Heart right ventricle (tissue), 16 donors: ENCODE results near the gene CNKSR2. TPM values are rescaled to one million over a fixed set of nuclear protein-coding genes. Genes with fewer than 3 reads are reported as not detected.

ENCODE experiments used
- ATAC-seq, 8 donors: fragments of 200-7000 bp; cut with Tn5 transposase; one replicate each; pipeline ENCODE4 v1.9.1; 2020; ENCODE audit warnings: mild to moderate bottlenecking in 8 of 8, moderate library complexity in 8 of 8, moderate number of reproducible peaks in 1 of 8
- DNase-seq, 2 donors: peaks; one replicate each; pipeline ENCODE4 v3.0.0-alpha.2; 2020
- H3K27ac ChIP-seq, 10 donors: fragments of 200-600 bp; sonication (generic) in 2 of 10; one replicate each; pipeline versions ENCODE4 v1.5.0 to v1.8.0; 2020 to 2022; ENCODE audit warnings: mild to moderate bottlenecking in 3 of 10
- H3K27me3 ChIP-seq, 7 donors: fragments of 200-600 bp; one replicate each; pipeline ENCODE4 v1.8.0; 2021 to 2022; ENCODE audit warnings: mild to moderate bottlenecking in 2 of 7
- H3K36me3 ChIP-seq, 9 donors: fragments of 200-600 bp; sonication (generic) in 1 of 9; one replicate each; pipeline versions ENCODE4 v1.5.0 to v1.8.0; 2020 to 2022; ENCODE audit warnings: mild to moderate bottlenecking in 2 of 9
- H3K4me1 ChIP-seq, 9 donors: fragments of 200-600 bp; sonication (generic) in 1 of 9; one replicate each; pipeline versions ENCODE4 v1.5.0 to v1.8.0; 2020 to 2022; ENCODE audit warnings: mild to moderate bottlenecking in 4 of 9
- H3K4me3 ChIP-seq, 10 donors: fragments of 200-600 bp; sonication (generic) in 2 of 10; one replicate each; pipeline versions ENCODE4 v1.5.0 to v1.8.0; 2020 to 2022; ENCODE audit warnings: mild to moderate bottlenecking in 7 of 10, moderate library complexity in 2 of 10
- H3K9me3 ChIP-seq, 11 donors: fragments of 200-600 bp in 10 of 11; sonication (generic) in 2 of 11; one replicate each; pipeline versions ENCODE4 v1.5.0 to v1.8.0; 2013 to 2022; ENCODE audit warnings: mild to moderate bottlenecking in 2 of 11, control low read depth in 1 of 11, moderate library complexity in 1 of 11
- WGBS, 2 donors: extraction: QIAGEN DNeasy Blood & Tissue Kit; methylation state at CpG; one replicate each; pipeline ENCODE4 v1.1.7; 2013; ENCODE audit warnings: inconsistent platforms in 1 of 2; 5-methylcytosine and 5-hydroxymethylcytosine counted together
- intact Hi-C, 10 donors: fragments of 100-400 bp; cut with DNase I; formaldehyde crosslinking; loops; one replicate each; pipeline versions ENCODE4 v1.11.1 to v1.14.2; 2022
- polyA plus RNA-seq, 2 donors: library from polyadenylated mRNA; stranded (reverse); fragments of 200-250 nt; gene quantifications; one replicate each; pipeline ENCODE4 v1.2.3, GENCODE V29; 2013
- total RNA-seq, 10 donors: library from RNA; stranded (reverse); fragmentation: NEBNext Ultra II Directional in 3 of 10; extraction: Animal tissue kit (Norgen Biotek cat#: 25700) in 3 of 10; gene quantifications; one replicate each; pipeline versions ENCODE4 v1.2.1 to v1.2.4, GENCODE V29; 2021 to 2023
- TF ChIP-seq, protein P1 (sequence below), 9 donors: fragments of 200-600 bp; sonication (generic) in 2 of 9; IDR thresholded peaks; one replicate each; pipeline versions ENCODE4 v1.5.0 to v1.8.0; 2021 to 2022; ENCODE audit warnings: antibody characterized with exemption in 9 of 9, mild to moderate bottlenecking in 5 of 9, moderate library complexity in 1 of 9
- donor health status: Arrhythmogenic right ventricular cardiomyopathy.
- donor health status: ischemic (EF 13 %, LVEDD 7.1; RV severe dilation, severe dysfunction).
- donor health status: healthy with polysubstance abuse.
- donor health status: DM: no; HTN: yes; CAD: no.
- donor health status: DM: no; HTN: no; CAD: no.
- donor health status: ischemic (EF 25% LVEDD 6.9; RV normal size, moderate dysfunction).
- donor health status: ischemic (EF 25% LVEDD 5.7; RV mildly dilated, moderate dysfunction).
- donor health status: healthy.
- donor health status: DM: yes; HTN: yes; CAD: no.
- donor health status: Ischemic cardiomyopathy.
- donor health status: ischemic (EF 35%, LVEDD 5.7; RV mildly dilated, moderate dysfunction).
- donor health status: nonischemic (EF 11% LVEDD 7.7; RV severe dilation, severe dysfunction).
- donor health status: DM: yes; HTN: yes; CAD: no.
- donor health status: PGD.
- donor health status: ischemic (EF 29% LVEDD 5.4; RV normal size, mild dysfunction).
- donor health status: nonischemic (EF 23%, LVEDD 6.1; RV moderate dilation, normal function).

Gene CNKSR2
- total and polyA plus RNA-seq, 12 donors = 0.03 to 1.6 (median 0.44) TPM

DNA sequence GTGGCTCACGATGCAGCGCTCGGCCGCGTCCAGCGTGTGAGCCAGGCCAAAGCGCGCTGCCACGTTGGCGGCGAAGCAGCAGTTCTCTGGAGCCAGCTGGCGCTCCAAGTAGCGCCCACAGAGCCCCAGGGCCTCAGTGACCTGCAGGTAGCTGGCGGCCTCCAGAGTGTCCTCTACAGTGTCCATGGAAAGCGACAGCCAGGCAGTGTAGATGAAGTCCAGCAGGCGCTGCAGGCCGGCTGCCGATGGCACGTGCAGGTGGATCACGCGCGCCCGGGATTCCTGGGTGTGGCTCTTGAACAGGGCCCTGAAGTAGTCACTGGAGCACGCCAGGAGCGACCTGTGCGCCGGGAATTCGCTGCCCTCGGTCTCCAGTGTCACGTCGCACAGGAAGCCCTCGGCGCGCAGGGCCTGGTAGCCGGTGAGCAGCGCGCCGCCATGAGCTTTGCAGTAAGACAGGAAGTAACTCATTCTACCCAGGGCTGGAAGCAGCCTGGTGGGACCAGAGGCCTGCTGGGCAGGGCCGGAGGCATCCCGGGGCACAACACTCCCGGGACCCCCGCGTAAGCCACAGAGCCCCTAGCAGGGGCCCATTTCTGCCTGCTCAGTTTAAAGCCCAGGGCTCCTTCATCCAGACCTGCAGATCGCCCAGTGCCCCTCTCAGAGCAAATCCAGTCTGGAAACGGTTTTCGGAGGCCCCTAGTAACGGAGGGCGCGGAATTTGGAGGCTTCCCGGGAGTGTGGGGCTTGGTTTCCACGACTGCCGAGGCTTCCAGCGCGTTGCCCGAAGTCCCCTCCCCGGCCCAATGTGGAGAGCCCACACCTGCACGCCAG, 283.3 kb downstream of the CNKSR2 start:
- Histone ChIP-seq H3K27ac (peak overlapping the region in 7 of 10 donors; percentile 58 to 83 (median 80)), H3K27me3 (peaks cover 0 to 63% (median 7%) of the 10 kb centered on the region in 7 donors), H3K4me1 (peaks cover 0 to 3% (median 0%) of the 10 kb centered on the region in 9 donors), H3K36me3 (no peaks in the 10 kb centered on the region), H3K9me3 (peaks cover 0 to 6% (median 0%) of the 10 kb centered on the region in 11 donors), H3K4me3 (peak overlapping the region in 9 of 10 donors; percentile 24 to 54 (median 49))
- WGBS, 2 donors = 47 to 57% methylated on average over 51 to 57 of the region's 57 CpGs
- intact Hi-C loops = no loop called here
- TF ChIP-seq, protein P1, sequence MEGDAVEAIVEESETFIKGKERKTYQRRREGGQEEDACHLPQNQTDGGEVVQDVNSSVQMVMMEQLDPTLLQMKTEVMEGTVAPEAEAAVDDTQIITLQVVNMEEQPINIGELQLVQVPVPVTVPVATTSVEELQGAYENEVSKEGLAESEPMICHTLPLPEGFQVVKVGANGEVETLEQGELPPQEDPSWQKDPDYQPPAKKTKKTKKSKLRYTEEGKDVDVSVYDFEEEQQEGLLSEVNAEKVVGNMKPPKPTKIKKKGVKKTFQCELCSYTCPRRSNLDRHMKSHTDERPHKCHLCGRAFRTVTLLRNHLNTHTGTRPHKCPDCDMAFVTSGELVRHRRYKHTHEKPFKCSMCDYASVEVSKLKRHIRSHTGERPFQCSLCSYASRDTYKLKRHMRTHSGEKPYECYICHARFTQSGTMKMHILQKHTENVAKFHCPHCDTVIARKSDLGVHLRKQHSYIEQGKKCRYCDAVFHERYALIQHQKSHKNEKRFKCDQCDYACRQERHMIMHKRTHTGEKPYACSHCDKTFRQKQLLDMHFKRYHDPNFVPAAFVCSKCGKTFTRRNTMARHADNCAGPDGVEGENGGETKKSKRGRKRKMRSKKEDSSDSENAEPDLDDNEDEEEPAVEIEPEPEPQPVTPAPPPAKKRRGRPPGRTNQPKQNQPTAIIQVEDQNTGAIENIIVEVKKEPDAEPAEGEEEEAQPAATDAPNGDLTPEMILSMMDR (IDR thresholded peaks at IDR 0.05) = no peak
- ATAC-seq (peak in 2 of 8 donors; percentile 8 to 28), DNase-seq (no peak)

DNA sequence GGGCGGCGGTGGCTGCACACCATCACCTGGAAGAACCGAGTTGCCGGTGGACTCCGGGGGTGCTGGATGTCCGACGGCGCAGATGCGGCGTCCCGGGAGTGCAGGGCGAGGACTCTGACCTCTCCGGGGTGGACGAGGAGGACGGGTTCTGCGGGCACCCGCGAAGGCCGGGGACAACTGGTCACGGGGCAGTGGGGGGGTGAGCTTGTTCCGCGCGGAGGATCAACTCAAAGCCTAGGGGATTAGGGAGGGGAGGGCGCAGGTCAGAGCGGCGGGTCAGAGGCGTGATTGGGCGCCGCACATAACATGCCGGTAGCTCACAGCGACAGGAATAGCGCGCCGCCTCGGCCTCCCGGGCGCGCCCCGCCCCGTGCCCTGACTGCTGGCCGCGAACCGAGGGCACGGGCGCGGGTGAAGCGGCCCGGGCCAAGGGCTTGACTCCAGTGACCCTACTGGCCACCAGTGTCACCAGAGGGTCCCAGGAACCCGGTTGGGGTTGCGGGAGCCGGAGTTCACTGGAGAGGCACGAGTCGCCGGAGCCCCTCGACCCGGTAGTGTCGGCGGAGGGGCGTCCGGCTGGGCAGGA, 284.0 kb downstream of the CNKSR2 start, which contains the start of gene KLHL34:
Gene KLHL34, minus strand, starts transcription at position 179 of the 586 bp plus-strand sequence. CDS start 542 bp downstream, outside the sequence.
- peaks cover 0 to 67% (median 7%) of the 10 kb centered on the region in 7 donors for H3K27me3 ChIP-seq
- peak in 1 of 2 donors; percentile 11 for DNase-seq
- H3K9me3 ChIP-seq = peaks cover 0 to 6% (median 0%) of the 10 kb centered on the region in 11 donors
- peaks cover 0 to 3% (median 0%) of the 10 kb centered on the region in 9 donors for H3K4me1 ChIP-seq
- WGBS, 2 donors = 2 to 3% methylated on average over 37 to 56 of the region's 60 CpGs
- ATAC-seq = peak; percentile 64 to 95 (median 85)
- H3K36me3 ChIP-seq = no peaks in the 10 kb centered on the region
- peak within 1 kb of the TSS in 9 of 10 donors; percentile 24 to 54 (median 49) for H3K4me3 ChIP-seq
- intact Hi-C loops = no loop called here
- peak within 1 kb of the TSS in 8 of 10 donors; percentile 47 to 83 (median 78) for H3K27ac ChIP-seq
- TF ChIP-seq, protein P1 (IDR thresholded peaks at IDR 0.05) = no peak

DNA sequence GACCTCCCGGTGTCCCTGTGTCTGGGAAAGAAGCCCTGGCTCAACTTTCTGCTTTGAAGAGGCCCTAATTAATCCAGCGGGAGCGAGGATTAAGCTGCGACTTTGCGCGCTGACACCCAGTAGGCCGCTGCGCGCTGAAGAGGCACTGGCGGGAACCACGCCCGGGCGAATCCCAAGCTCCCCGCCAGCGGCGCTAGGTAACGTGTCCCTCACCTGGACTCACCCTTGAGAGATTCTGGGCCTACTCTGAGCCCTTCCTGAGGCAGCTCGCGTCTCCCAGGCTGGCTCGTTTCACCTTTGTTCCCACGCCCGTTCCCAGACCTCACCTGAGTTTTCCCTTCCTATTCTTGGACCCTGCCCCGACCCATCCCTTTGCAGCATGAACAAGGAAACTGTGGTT, 284.5 kb downstream of the CNKSR2 start:
- intact Hi-C loops = no loop called here
- Histone ChIP-seq H3K27ac (peak overlapping the region in 8 of 10 donors; percentile 47 to 83 (median 78)), H3K36me3 (no peaks in the 10 kb centered on the region), H3K4me3 (peak overlapping the region in 9 of 10 donors; percentile 24 to 54 (median 49)), H3K27me3 (peaks cover 0 to 67% (median 7%) of the 10 kb centered on the region in 7 donors), H3K4me1 (peaks cover 0 to 3% (median 0%) of the 10 kb centered on the region in 9 donors), H3K9me3 (peaks cover 0 to 6% (median 0%) of the 10 kb centered on the region in 11 donors)
- TF ChIP-seq, protein P1 (IDR thresholded peaks at IDR 0.05) = no peak
- ATAC-seq (peak in 7 of 8 donors; percentile 30 to 77 (median 67)), DNase-seq (no peak)
- WGBS, 2 donors = 8 to 17% methylated on average over 18 to 23 of the region's 23 CpGs

DNA sequence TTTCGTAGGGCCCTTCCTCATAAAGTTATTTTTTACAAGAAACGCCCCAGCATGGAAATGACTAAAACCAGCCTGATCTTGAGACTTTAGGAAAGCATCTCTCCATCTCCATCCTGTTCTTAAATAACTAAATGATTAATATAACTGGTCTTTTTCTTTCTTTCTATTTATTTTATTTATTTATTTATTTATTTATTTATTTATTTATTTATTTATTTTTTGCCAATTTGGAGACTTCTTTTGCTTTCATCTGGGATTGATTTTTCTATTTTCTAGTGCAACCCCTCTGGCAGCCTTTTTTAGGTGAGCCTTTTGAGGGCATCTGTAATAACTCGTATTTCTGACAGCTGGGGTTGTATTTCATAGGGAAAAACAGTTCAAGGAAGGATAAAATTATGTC, 285.1 kb downstream of the CNKSR2 start:
- Histone ChIP-seq H3K36me3 (no peaks in the 10 kb centered on the region), H3K9me3 (peaks cover 0 to 6% (median 0%) of the 10 kb centered on the region in 11 donors), H3K27ac (peak overlapping the region in 4 of 10 donors; percentile 70 to 81 (median 80)), H3K4me3 (peak overlapping the region in 7 of 10 donors; percentile 26 to 54 (median 49)), H3K4me1 (peaks cover 0 to 3% (median 0%) of the 10 kb centered on the region in 9 donors), H3K27me3 (peaks cover 0 to 67% (median 7%) of the 10 kb centered on the region in 7 donors)
- 59 to 82% methylated on average over 3 of the region's 3 CpGs for WGBS, 2 donors
- ATAC-seq (no peak), DNase-seq (no peak)
- intact Hi-C loops = no loop called here
- TF ChIP-seq, protein P1 (IDR thresholded peaks at IDR 0.05) = no peak
